ENCODE measurements around the gene ASB14.
A peak's percentile ranks its signal among the peaks of the same experiment; 100 is the strongest.

Gene ASB14

GRCh38 chr3:57257678-57258077 lies 34.8 kb downstream of the ASB14 start:
- no peak for DNase-seq

GRCh38 chr3:57256844-57257243 lies 35.6 kb downstream of the ASB14 start:
- DNase-seq, result no peak

DNA sequence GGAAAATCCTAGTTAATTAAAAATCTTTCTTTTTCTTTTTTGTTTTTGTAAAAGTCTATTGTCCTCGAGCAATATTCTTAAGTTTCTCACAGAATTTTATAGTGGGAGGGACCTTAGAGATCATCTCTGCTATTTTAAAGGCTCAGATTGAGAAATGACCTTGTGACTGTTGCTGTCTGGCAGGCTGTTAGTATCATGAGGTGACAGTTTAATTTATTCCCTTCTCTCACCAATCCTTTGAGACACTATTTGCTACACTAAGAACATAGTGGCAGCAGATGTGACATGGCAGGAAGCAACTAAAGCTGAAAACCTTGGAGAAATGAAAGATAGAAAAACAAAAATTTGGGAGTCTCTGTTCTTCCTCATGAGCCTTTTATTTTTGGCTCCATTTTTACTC lies 40.1 kb downstream of the ASB14 start:
- DNase-seq, result no peak

DNA sequence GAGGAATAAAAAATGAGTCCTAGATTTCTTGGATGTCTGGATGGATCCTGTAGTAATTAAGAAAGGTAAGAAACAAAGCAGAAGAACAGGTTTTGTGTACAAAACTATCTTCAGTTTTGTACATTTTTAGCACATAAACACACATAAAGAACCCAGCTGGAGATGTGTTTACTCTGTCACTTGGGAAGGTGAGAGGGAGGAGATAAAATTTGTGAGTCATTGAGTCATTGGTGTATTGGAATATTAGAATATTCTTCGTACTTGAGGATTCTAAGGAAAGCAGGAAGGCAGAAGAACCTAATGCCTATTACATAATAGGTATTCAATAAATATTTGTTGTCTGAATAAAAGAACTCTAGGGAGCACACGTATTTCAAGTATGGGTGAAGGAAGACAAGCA lies 47.5 kb downstream of the ASB14 start:
- DNase-seq, result no peak

DNA sequence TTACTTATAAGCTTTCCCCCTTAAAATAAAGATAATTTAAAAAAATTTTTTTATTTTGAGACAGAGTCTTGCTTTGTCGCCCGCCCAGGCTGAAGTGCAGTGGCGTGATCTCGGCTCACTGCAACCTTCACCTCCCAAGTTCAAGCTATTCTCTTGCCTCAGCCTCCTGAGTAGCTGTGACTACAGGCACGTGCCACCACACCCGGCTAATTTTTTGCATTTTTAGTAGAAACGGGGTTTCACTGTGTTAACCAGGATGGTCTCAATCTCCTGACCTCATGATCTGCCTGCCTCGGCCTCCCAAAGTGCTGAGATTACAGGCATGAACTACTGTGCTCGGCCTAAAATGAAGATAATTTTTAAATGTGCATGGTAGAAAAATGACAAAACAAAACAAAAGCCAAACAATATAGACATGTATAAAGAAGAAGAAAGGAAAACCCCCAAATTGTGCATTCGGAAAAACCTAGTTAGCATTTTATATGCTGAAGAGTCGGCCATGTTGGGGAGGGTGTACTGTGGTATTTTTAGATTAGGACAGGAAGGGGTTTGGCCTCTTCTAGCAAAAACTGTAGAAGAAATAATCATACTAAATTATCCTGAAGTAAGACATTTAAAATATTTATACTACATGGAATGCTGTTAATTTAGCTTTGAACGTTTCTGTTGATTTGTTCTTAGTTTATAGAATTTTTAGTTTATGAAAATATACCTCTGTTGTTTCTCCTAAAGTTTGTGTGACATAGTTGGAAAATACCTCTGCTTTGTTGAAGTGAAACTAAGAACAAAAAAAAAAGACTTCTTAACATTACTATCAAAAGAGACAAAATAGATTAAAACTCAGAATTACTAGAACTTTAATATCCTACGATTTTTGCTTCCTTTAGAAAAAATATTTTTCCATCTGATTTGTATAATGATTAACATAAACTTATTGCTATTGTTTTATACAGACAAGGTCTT lies 57.6 kb downstream of the ASB14 start:
- DNase-seq, result no peak

DNA sequence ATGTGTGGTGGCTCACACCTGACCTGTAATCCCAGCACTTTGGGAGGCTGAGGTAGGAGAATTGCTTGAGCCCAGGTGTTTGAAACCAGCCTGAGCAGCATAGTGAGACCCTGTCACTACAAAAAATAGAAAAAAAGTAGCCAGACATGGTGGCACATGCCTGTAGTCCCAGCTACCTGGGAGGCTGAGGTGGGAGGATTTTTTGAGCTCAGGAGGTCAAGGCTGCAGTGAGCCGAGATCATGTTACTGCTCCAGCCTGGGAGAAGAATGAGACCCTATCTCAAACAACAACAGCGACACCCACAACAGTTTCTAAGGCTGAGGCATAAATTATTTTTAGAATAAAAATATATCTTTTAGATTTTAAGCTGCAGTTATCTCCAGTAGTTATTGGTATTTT lies 58.7 kb downstream of the ASB14 start:
- no peak for DNase-seq

GRCh38 chr3:57230006-57230405 lies 62.5 kb downstream of the ASB14 start:
- DNase-seq, result no peak

DNA sequence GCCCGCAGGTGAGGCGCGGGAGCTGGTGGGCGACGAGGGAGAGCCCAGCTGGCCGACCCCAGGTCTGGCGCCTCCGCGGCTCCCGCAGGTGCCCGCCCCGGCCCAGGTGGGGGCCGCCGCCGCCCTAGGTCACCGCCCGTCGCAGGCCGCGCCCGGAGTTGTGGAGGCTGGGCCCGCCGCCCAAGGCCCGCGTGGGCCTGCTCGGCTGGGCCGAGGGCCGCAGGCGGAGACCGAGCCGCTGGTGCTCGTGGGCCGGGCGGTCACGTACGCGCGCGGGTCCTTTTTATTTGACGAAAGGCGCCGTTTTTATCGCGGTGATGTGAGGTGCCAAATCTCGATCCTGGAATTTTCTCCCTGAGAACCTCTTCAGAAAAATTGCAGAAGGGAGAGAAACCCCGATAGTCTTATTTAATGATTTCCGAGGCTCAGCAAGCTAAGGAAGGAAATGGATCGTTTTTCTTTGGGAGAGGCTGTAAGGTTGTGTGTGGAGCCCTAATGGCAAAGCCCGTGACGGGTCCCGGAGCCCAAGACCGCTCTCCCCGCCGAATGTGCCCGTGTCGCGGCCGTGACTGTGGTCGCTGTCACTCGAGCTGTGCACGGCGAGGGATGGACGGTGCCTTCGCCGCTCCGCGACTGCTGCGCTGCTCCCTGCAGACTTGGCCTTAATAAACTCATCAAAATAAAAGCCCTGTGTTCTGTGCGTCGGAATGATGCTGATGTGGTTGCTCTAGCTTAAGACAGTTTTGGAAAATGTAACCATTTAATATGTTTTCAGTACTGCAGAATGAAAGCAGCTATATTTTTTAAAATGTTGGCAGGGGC lies 64.3 kb downstream of the ASB14 start:
- DNase-seq, result peak; percentile 41 to 51

- DNase-seq, result peak; percentile 92 to 93
These were observed 65.1 kb downstream of the ASB14 start, which contains the start of gene APPL1 for GRCh38 chr3:57227204-57227929. Gene APPL1, plus strand, starts transcription at chr3:57227729. Its CDS starts 155 bp downstream, at chr3:57227884.

DNA sequence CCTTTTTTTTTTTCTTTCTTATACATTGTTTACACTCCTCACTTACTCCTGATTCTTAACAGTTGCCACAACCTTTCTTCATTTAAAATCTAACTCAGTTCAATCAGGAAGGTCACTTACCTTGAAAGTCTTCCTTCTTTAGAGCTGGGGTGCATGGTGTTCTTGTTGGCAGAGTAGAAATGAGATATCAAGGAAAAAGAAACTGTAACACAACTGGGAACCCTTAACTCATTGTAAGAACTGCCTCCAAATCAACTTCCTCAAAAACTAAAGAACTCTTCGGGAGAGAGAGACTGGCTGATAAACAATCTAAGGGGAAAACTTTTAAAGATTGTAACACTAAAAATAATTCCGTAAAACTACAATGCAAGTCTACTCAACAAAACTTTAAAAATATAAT lies 66.3 kb downstream of the ASB14 start:
- no peak for DNase-seq

DNA sequence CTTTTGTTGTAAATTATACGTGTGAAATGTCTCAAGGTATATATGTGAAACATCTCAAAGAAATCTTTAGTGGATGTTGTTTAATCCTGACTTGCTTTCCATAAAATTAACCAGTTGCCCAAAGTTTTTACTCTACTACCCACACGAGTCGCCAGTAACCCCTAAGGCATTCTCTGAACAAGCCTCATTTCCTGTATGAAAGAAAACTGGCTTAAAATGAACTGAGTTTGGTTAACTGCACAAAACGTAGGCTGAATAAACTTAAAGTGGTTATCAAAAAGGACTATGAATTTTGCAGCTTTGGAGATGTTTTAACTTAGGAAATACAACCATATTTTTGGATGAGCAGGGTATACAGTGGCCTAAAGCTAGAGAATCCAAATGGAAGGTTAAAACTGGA lies 67.6 kb downstream of the ASB14 start:
- no peak for DNase-seq

- DNase-seq, result no peak
These were observed 70.6 kb downstream of the ASB14 start for GRCh38 chr3:57221883-57222282.
